ENCODE results near the gene SORCS1. TPM values are rescaled to one million over a fixed set of nuclear protein-coding genes. Genes with fewer than 3 reads are reported as not detected.

Gene SORCS1
- total RNA-seq, 1 experiment from 2014 or later, result 1.7 TPM

GRCh38 chr10:107166403-107166802 lies 1.9 kb upstream of the SORCS1 start:
- H3K27ac ChIP-seq (ENCODE audit: insufficient read length, low read depth, low read length), result no peak overlapping the region
- H3K4me1 Mint-ChIP-seq, result peaks cover 16% of the 10 kb centered on the region in 2 experiments
- H3K23ac ChIP-seq (ENCODE audit: insufficient read length, low read depth, low read length), result no peak overlapping the region
- H3K36me3 Mint-ChIP-seq (ENCODE audit: insufficient read depth in 1 of 3, low read depth in 3 of 3), result no peaks in the 10 kb centered on the region
- H3K14ac ChIP-seq (ENCODE audit: insufficient read depth, low read length), result no peak overlapping the region
- H2BK5ac ChIP-seq (ENCODE audit: insufficient read length, low read length), result no peak overlapping the region
- H3K4ac ChIP-seq (ENCODE audit: low read depth, low read length), result no peak overlapping the region
- no peak for DNase-seq
- H2BK15ac ChIP-seq (ENCODE audit: low read depth, low read length), result no peak overlapping the region
- no peak overlapping the region for H4K8ac ChIP-seq (replicated peaks; ENCODE audit: insufficient read length, low read depth, low read length)
- no peaks in the 10 kb centered on the region for H4K20me1 ChIP-seq (ENCODE audit: control insufficient read depth, insufficient read depth, insufficient read length)
- peaks cover 0 to 2% of the 10 kb centered on the region in 2 experiments; a peak in 2 of 5 replicates for H3K9me3 Mint-ChIP-seq
- no peak overlapping the region for H3K9ac ChIP-seq (ENCODE audit: extremely low read depth, insufficient read length, low read length)
- no peak overlapping the region for H3T11ph ChIP-seq (ENCODE audit: low read length)
- WGBS (ENCODE audit: extremely low coverage, insufficient read length, low lambda C conversion rate), result no CpG with 5 or more reads among the region's 2 CpGs
- no peak overlapping the region for H2BK20ac ChIP-seq (ENCODE audit: low read depth, low read length, poor library complexity, severe bottlenecking)
- no peak overlapping the region for H2BK12ac ChIP-seq (ENCODE audit: insufficient read length, low read depth, low read length)
- no peaks in the 10 kb centered on the region; the same call in 1 of the 2 replicates for H3K4me1 ChIP-seq (ENCODE audit: insufficient read depth, low read length)
- peaks cover 56% of the 10 kb centered on the region for H3K27me3 Mint-ChIP-seq (ENCODE audit: low read depth)
- H3K56ac ChIP-seq (ENCODE audit: insufficient read length, low read depth, low read length), result no peak overlapping the region
- no peak overlapping the region for H4K5ac ChIP-seq (ENCODE audit: insufficient read length, low read depth, low read length)
- H3K27me3 ChIP-seq (ENCODE audit: insufficient read depth, low read length), result peaks cover 5% of the 10 kb centered on the region; the same call in 1 of the 2 replicates
- TF ChIP-seq CTCF (conservative IDR thresholded peaks at IDR 0.05), result peak; percentile 56; the same call in 2 of the 3 replicates
- H3K27ac Mint-ChIP-seq, result no peak overlapping the region
- H3K9me3 ChIP-seq (ENCODE audit: control insufficient read depth, low read depth, low read length), result no peaks in the 10 kb centered on the region
- H3K4me3 Mint-ChIP-seq, result no peak overlapping the region
- no peaks in the 10 kb centered on the region for H3K79me2 ChIP-seq (ENCODE audit: insufficient read depth, low read length)
- no peak overlapping the region for H4K91ac ChIP-seq (ENCODE audit: insufficient read length, low read depth, low read length)
- no peak overlapping the region for H3K18ac ChIP-seq (ENCODE audit: insufficient read length, low read depth, low read length)
- no peak overlapping the region for H2BK120ac ChIP-seq (ENCODE audit: low read depth, low read length, poor library complexity, severe bottlenecking)
- no peak overlapping the region for H3K4me2 ChIP-seq (ENCODE audit: insufficient read depth, insufficient read length, low read length)
- no peak overlapping the region for H2AK5ac ChIP-seq (ENCODE audit: insufficient read length, low read length)
- no peaks in the 10 kb centered on the region for H3K79me1 ChIP-seq (ENCODE audit: insufficient read depth, low read depth, low read length, poor library complexity, severe bottlenecking)
- H2AFZ ChIP-seq (ENCODE audit: low read length), result no peak overlapping the region
- H3K23me2 ChIP-seq (ENCODE audit: insufficient read length, low read depth, low read length, poor library complexity, severe bottlenecking), result peaks cover 10% of the 10 kb centered on the region

All from H9 (cell line).